Measurements from ENCODE around the gene MCRIP1.

DNA sequence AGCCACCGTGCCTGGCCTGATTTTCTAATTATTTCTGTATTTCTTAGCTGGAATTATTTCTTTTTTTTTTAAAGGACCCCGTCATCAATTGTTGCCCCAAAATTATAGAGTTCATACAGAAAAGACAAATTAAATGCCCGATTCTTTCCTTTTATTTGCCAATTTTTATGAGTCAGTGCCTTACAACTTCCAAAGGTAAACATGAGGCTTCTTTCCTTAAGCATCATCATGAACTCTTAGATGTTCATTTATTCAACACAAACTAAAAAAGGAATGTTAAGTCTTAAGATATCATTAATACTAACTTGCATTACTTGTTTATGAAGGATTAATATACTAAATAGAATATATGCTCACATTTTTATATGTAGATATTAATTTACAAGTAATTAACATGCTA lies 45.2 kb upstream of the MCRIP1 start:
- TF ChIP-seq, protein P1, sequence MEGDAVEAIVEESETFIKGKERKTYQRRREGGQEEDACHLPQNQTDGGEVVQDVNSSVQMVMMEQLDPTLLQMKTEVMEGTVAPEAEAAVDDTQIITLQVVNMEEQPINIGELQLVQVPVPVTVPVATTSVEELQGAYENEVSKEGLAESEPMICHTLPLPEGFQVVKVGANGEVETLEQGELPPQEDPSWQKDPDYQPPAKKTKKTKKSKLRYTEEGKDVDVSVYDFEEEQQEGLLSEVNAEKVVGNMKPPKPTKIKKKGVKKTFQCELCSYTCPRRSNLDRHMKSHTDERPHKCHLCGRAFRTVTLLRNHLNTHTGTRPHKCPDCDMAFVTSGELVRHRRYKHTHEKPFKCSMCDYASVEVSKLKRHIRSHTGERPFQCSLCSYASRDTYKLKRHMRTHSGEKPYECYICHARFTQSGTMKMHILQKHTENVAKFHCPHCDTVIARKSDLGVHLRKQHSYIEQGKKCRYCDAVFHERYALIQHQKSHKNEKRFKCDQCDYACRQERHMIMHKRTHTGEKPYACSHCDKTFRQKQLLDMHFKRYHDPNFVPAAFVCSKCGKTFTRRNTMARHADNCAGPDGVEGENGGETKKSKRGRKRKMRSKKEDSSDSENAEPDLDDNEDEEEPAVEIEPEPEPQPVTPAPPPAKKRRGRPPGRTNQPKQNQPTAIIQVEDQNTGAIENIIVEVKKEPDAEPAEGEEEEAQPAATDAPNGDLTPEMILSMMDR (IDR thresholded peaks at IDR 0.05) = no peak
- TF ChIP-seq POLR2AphosphoS5 (IDR thresholded peaks at IDR 0.05; ENCODE audit: insufficient read depth in 1 of 2, low read depth in 1 of 2) (no peak), POLR2A (IDR thresholded peaks at IDR 0.05) (no peak)

Data from vagina (tissue), 2 donors.